AG20443 (cell line): Measurements from ENCODE around the gene MGST3.
"Not testable (repeated sequence)": the region's sequence is repeated elsewhere in the genome, so short reads cannot be mapped to it uniquely, and the experiment has no call there.

Experiments used
- DNase-seq: peaks from one replicate; pipeline ENCODE4 v3.0.0; 2012; ENCODE audit warnings: low spot score, mixed read lengths

MGST3 gene

DNA sequence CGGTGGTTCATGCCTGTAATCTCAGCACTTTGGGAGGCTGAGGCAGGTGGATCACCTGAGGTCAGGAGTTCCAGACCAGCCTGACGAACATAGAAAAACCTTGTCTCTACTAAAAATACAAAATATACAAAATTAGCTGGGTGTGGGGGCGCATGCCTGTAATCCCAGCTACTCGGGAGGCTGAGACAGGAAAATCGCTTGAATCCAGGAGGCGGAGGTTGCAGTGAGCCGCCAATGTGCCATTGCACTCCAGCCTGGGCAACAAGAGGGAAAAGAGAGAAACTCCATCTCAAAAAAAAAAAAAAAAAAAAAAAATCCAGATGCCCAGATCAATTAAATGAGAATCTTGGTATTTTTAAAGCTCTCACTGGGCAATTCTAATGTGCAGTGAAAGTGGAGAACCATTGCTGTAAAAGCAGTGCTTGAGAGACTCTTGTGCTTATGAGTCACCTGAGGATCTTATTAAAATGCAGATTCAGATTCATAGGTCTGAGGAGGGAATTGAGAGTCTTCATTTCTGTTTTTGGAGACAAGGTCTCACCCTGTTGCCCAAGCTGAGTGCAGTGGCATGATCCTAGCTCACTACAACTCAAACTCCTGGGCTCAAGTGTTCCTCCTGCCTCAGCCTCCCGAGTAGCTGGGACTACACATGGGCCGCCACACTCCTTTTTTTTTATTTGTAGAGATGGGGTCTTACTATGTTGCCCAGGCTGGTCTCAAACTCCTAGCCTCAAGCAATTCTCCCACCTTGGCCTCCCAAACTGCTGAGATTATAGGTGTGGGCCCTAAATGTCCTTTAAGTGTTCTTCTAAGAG lies 27.9 kb downstream of the MGST3 start:
- DNase-seq = not testable (repeated sequence)

DNA sequence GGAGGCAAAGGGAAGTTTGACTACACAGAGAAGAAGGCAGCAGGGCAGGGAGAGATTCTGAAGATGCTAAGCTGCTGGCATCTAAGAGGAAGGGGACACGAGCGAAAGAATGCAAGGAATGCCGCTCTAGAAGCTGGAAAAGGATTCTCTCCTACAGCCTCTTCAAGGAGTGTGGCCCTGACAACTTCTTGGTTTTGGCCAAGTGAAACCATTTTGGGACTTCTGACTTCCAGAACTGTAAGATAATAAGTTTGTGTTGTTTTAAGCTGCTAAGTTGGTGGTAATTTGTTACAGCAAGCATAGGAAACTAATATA lies 28.5 kb downstream of the MGST3 start:
- DNase-seq = no peak

DNA sequence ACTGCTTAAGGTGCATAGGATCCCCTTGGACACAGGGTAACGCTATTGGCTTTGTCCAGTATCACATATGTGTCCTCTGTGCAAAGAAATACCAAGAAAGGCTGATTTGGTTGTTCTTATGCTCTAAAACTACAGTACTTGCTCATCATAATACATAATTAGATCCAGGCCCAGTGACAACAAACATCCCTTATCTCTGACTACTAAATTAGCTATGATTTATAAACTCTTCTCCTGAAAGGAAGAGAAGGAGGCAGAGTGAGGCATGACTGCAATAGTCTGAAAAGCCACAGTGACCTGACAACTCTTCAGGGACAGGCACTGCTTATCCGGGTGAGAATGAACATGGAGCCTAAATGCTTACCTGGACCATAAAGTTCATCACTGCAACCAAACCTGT lies 30.7 kb downstream of the MGST3 start:
- no peak for DNase-seq

GRCh38 chr1:165662186-165662585 lies 31.2 kb downstream of the MGST3 start:
- DNase-seq = no peak

- no peak for DNase-seq
Measured at GRCh38 chr1:165666152-165666825, 35.3 kb downstream of the MGST3 start.

GRCh38 chr1:165668184-165668583 lies 37.1 kb downstream of the MGST3 start:
- DNase-seq = no peak

DNA sequence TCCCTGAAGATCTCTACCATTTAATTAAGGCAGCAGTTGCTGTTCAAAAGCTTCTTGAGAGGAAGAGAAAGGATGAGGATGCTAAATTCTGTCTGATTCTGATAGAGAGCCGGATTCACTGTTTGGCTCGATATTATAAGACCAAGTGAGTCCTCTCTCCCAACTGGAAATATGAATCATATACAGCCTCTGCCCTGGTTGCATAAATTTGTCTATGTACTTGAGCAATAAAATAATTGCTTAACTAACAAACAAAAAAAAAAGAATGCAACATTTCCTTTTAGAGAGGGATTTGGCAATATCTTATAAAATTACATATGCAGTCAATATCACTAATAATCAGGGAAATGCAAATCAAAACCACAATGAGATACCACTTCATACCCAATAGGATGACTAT lies 40.5 kb downstream of the MGST3 start:
- DNase-seq = no peak

DNA sequence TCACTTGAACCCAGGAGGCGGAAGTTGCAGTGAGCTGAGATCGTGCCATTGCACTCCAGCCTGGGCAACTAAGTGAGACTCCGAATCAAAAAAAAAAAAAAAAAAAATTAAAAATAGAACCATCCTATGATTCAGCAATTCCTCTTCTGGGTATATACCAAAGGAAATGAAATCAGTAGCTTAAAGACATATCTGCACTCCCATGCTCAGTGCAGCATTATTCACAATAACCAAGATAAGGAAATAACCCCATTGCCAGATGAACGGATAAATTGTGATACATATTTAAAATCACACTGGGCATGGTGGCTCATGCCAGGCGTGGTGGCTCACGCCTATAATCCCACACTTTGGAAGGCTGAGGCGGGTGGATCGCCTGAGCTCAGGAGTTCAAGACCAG lies 43.6 kb downstream of the MGST3 start:
- DNase-seq = no peak

DNA sequence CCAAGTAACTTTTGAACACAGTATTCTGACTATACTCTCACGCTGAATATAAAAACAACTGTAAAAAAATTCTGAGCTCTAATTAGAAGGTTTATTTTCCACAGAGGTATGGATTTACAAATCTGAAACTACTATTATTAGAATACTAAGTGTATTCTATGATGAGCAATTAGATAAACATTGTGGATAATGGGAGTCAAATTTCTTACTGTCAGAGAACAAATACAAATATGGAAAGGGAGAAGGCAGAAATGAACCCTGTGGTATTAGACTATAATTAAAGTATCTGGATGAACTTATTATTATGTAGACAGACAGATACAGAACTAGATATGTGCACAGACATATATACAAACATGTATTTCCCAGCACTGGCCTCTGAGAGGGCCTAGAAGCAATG lies 44.8 kb downstream of the MGST3 start:
- no peak for DNase-seq

- no peak for DNase-seq
Measured at GRCh38 chr1:165678509-165678908, 47.5 kb downstream of the MGST3 start.

- DNase-seq = no peak
Measured at GRCh38 chr1:165679282-165680036, 48.4 kb downstream of the MGST3 start.

DNA sequence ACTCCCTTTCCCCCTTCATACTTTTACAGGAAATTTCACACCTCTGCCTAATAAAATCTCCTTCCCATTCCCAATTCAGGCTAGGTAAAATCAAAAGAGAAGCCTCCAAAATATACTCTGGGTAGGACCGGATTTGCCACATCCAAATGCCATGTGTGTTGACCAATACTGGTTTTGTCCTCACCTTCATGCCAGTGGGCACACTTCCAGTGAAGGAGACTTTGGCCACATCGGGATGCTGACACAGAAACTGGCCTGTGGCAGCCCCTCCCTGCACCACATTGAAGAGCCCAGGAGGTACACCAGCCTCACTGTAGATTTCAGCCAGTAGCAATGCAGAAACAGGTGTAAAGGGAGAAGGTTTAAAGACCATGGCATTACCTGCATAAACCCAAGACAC lies 49.3 kb downstream of the MGST3 start:
- DNase-seq = no peak

DNA sequence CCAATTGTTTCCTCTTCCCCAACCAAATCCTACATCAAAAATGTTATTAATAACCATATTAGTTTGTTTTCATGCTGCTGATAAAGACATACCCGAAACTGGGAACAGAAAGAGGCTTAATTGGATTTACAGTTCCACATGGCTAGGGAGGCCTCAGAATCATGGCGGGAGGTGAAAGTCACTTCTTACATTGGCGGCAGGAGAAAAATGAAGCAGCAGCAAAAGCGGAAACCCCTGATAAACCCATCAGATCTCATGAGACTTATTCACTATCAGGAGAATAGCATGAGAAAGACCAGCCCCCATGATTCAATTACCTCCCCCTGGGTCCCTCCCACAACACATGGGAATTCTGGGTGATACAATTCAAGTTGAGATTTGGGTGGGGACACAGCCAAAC lies 49.7 kb downstream of the MGST3 start:
- not testable (repeated sequence) for DNase-seq

DNA sequence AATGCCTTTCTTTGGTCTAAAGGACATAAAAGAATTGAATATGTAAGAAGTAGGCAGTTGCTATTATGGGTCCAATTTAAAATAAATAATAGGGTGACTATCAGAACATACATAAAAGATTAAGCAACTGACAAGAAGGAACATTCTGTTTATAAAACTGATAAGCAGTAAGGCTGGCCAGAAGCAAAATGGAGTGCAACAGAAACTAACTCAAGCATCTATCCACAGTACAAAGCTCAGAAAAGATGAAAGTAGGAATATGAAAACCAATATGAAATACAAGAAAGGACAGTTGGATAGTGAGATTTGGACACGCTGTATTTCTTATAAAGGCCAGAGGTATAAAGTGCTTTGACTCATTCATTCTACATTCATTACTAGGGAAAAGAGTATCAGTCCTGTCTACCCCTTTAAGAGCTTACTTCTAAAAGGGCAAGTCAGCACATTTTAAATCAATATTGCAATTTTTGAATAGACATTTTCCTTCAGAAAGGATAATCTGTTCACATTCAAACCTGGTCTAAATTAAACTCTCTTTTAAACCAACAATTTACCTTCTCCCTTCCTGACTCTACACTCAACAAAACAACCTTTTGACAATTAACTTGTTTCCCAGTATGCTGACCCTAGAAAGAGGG lies 52.9 kb downstream of the MGST3 start:
- DNase-seq = no peak

DNA sequence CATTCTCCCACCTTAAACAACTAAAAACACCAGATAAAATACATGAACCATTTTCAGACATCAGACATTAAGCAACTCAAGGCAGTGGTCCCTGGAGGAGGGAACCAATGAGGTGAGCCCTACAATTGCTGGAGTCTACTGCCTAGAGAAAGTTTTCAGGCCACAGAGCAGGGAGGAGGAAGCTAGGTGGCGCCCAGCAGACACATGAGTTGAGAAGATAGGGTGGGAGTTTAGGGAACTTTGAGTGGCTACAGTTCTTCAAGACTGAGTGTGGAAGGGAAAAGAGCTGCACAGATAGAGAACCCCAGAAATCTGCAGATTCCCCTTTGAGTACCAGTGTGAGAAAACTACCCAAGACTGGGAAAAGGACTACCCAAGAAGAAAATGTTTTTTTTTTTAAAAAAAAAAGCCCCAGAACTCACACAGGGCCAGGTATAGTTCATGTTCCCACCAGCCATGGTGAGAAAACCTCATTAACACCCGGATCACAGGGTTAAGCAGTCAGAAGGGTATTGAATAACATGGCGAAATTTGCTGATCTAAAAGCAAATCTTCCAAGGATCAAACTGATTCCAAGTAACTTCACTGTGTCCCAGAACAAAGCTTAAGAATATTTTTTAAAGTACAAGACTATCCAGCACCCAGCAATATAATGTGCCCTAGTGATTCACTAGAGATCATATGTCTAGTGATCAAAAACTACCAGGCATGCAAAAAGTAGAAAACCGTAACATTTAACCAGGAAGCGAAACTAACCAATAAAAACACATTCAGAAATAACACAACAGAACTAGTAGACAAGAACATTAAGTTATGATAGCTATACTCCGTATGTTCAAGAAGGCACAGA lies 55.3 kb downstream of the MGST3 start:
- DNase-seq = no peak

DNA sequence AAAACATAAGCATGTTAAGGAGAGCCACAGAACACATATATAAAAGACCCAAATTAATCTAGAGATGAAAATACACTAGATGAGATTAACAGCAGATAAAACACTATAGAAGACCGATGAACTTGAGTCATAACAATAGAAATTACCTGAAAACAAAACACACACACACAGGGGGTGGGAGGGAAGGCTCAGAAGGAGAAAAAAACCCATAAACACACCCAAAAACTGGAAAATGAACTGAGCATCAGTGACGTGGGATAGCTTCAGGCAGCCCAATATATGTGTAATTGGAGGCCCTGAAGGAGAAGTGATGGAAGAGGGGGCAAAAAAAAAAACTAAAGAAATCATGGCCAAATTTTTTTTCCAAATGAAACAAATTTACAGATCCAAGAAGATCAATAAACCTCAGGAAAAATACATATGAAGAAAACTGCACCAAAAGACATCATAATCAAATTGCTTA lies 56.0 kb downstream of the MGST3 start:
- no peak for DNase-seq

- no peak for DNase-seq
Measured at GRCh38 chr1:165688046-165688445, 57.0 kb downstream of the MGST3 start.

- no peak for DNase-seq
Measured at GRCh38 chr1:165695031-165695430, 64.0 kb downstream of the MGST3 start.

GRCh38 chr1:165696625-165697100 lies 65.6 kb downstream of the MGST3 start:
- DNase-seq = peak; percentile 63

- DNase-seq = no peak
Measured at GRCh38 chr1:165697491-165697880, 66.5 kb downstream of the MGST3 start.
